Bronchial epithelial cell (primary cell): Measurements from ENCODE around the gene LRP1B. TPM values are rescaled to one million over a fixed set of nuclear protein-coding genes. Genes with fewer than 3 reads are reported as not detected.
A peak's percentile ranks its signal among the peaks of the same experiment; 100 is the strongest.

Experiments
- DNase-seq: peaks from one replicate; pipeline ENCODE4 v3.0.0-alpha.2; 2010; ENCODE audit warnings: low read depth
- FAIRE-seq: peaks from 2 replicates; lab custom pipeline; 2011; peaks lifted over from hg19 to GRCh38; lab: Jason Lieb, UNC
- H3K27me3 ChIP-seq: 2 replicates; pipeline ENCODE4 v1.5.1; 2011; ENCODE audit warnings: low read length; ENCODE audit not compliant: control insufficient read depth, insufficient read depth
- H3K36me3 ChIP-seq: 2 replicates; pipeline ENCODE4 v1.5.1; 2011; ENCODE audit warnings: low read length; ENCODE audit not compliant: control insufficient read depth, insufficient read depth
- H3K4me3 ChIP-seq: 2 replicates; pipeline ENCODE4 v1.5.1; 2011; ENCODE audit warnings: mild to moderate bottlenecking, low read depth, low read length, control low read depth
- total RNA-seq: library from RNA; depleted of rRNA; stranded (reverse); fragments of >200 nt; gene quantifications from 2 replicates; pipeline ENCODE4 v1.2.1, GENCODE V29; 2014
- TF ChIP-seq, protein P1 (sequence below): IDR thresholded peaks from 2 replicates; pipeline ENCODE4 v1.5.1; 2011; ENCODE audit warnings: mild to moderate bottlenecking, moderate library complexity, low read length, control low read depth, inconsistent platforms; ENCODE audit not compliant: insufficient read depth, severe bottlenecking

LRP1B gene
- total RNA-seq, 1 donor from 2014 or later = under 0.01 TPM

DNA sequence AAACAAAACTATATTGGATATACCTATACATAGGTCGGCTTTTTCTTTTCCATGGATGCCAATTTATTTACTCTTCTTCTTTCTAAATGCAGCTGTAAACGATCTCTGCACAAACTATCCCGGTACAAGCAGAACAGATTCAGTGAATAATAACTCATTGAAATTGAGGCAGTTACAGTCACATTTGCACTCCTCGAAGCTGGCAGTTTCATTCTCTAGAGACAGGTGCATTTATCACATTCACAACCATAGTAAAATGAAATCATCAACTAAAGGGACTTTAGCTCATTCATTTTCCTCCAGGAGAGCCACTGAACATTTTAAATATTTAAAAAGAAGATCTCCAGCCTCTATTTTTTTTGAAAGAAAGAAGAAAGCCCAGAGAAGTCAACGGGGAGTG, 551.7 kb downstream of the LRP1B start:
- no peak overlapping the region for H3K4me3 ChIP-seq
- TF ChIP-seq, protein P1, sequence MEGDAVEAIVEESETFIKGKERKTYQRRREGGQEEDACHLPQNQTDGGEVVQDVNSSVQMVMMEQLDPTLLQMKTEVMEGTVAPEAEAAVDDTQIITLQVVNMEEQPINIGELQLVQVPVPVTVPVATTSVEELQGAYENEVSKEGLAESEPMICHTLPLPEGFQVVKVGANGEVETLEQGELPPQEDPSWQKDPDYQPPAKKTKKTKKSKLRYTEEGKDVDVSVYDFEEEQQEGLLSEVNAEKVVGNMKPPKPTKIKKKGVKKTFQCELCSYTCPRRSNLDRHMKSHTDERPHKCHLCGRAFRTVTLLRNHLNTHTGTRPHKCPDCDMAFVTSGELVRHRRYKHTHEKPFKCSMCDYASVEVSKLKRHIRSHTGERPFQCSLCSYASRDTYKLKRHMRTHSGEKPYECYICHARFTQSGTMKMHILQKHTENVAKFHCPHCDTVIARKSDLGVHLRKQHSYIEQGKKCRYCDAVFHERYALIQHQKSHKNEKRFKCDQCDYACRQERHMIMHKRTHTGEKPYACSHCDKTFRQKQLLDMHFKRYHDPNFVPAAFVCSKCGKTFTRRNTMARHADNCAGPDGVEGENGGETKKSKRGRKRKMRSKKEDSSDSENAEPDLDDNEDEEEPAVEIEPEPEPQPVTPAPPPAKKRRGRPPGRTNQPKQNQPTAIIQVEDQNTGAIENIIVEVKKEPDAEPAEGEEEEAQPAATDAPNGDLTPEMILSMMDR = no peak
- no peak for DNase-seq
- FAIRE-seq = no peak
- no peaks in the 10 kb centered on the region for H3K27me3 ChIP-seq
- no peaks in the 10 kb centered on the region for H3K36me3 ChIP-seq

DNA sequence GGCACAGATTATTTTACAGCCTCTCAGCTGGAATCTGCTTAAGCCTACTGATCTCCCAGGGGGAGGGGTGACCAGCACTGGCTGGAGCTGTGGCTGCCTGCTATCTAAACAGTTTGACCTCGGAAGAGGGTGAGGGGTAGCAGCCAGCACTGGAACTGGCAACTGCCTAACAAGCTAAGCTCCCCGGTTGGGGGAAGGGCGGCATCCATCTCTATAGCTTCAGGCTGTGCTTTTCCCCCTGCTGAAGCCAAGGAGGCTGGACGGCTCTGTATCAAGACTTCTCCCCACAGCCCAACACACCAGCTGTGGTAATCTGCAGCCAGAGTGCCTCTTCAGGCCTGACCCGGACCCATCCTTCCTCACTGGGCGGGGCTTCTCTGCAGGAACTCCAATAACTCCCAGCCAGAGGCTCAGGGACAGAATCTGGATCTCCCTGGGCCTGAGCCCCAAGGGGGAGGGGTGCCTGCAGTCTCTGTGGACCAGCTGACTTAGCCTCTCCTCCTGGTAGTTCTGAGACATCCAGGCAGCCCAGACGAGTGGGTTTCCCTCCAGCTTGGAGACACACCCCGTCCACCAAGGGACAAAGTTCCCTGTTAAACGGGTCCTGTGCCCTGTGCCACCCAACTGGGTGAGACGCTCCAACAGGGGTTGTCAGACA, 560.2 kb downstream of the LRP1B start:
- TF ChIP-seq, protein P1 = no peak
- no peak for FAIRE-seq
- no peak for DNase-seq

DNA sequence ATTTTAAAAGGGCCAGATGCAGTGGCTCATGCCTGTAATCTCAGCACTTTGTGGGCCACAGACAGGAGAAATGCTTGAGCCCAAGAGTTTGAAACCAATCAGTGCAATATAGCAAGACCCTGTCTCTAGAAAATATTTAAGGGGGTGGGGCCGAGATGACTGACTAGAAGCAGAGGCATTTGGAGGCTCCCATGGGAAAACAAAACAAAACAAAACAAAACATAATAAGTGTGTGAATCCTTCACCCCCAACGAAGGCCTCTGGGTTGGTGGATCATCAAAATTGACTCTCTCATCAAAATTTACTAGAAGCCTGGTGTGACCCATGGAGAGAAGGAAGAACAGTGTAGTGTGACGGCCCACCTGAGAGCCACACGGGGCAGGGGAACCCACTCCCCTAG, 560.9 kb downstream of the LRP1B start:
- no peaks in the 10 kb centered on the region for H3K27me3 ChIP-seq
- H3K4me3 ChIP-seq = no peak overlapping the region
- FAIRE-seq (no peak), DNase-seq (no peak)
- TF ChIP-seq, protein P1 = no peak
- no peaks in the 10 kb centered on the region for H3K36me3 ChIP-seq

More for the DNA sequence above, 560.2 kb downstream of the LRP1B start:
- Histone ChIP-seq H3K4me3 (no peak overlapping the region), H3K27me3 (no peaks in the 10 kb centered on the region), H3K36me3 (no peaks in the 10 kb centered on the region)

DNA sequence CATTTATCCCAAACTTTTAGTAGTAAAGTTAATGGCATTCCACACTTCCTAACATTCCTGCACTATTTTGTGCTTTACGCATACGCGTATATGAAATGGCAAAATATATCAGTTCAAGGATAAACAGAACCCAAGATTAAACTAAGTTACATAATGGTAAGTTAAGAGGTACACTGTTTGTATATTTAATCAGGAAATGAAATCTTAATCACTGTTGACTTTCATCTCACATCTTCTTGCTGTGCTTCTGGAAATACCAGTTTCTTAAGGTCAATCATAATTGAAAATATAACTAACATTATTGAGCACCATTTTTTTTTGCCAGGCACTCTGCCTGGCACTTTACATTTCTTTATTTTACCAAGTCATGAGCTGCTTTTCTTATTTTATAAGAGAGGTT, 565.2 kb downstream of the LRP1B start:
- H3K4me3 ChIP-seq = no peak overlapping the region
- FAIRE-seq (no peak), DNase-seq (peak; percentile 21)
- TF ChIP-seq, protein P1 = no peak
- no peaks in the 10 kb centered on the region for H3K27me3 ChIP-seq
- no peaks in the 10 kb centered on the region for H3K36me3 ChIP-seq

DNA sequence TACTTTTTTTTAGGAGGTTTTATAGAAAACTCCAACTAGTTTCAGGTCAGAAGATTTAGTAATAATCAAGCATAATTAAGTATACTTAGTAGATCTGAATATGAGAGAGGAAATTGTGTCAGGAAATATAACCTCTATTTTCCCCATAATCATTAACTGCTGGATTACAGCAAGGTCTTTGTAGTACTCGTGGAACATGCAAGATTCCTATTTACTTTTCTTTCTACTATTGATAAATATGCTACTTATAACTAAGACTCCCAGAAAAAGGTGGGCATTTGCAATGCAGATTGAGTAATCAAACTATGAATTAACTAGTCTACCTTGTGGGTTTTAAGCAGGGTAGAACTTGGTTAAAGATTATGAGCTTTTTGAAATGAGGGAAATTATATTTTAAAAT, 570.1 kb downstream of the LRP1B start:
- no peak overlapping the region for H3K4me3 ChIP-seq
- no peaks in the 10 kb centered on the region for H3K36me3 ChIP-seq
- TF ChIP-seq, protein P1 = no peak
- no peaks in the 10 kb centered on the region for H3K27me3 ChIP-seq
- no peak for DNase-seq
- no peak for FAIRE-seq
